B cell (primary cell): Measurements from ENCODE around the gene SFXN1. TPM values are rescaled to one million over a fixed set of nuclear protein-coding genes. Genes with fewer than 3 reads are reported as not detected.

Source experiments
- ATAC-seq: fragments of 200-7000 bp; cut with Tn5 transposase; one replicate; pipeline ENCODE4 v1.10.0; 2021; ENCODE audit warnings: low read depth, mild to moderate bottlenecking, moderate number of reproducible peaks, moderate library complexity
- CTCF ChIA-PET: fragments of 350-600 bp; sonication (Branson Sonifier 250); formaldehyde crosslinking; loops from one replicate; lab custom pipeline; 2021; ENCODE audit warnings: antibody characterized with exemption, inconsistent platforms; lab: Charles Lee
- POLR2A ChIA-PET: fragments of 350-600 bp; sonication (Branson Sonifier 250); formaldehyde crosslinking; loops from one replicate; lab custom pipeline; 2021; ENCODE audit warnings: antibody characterized with exemption; lab: Charles Lee
- DNase-seq: peaks from one replicate; pipeline ENCODE4 v3.0.0; 2013
- H2AFZ ChIP-seq: 2 replicates; pipeline ENCODE4 v1.6.1; 2012; ENCODE audit warnings: mild to moderate bottlenecking, low read depth, low read length; ENCODE audit not compliant: insufficient read depth, poor library complexity, severe bottlenecking
- H3K27ac ChIP-seq, 2 donors: 1 replicate in 1 of 2; 2 replicates in 1 of 2; pipeline ENCODE4 v1.5.1; 2012 to 2013; ENCODE audit warnings: low read length in 2 of 2, mild to moderate bottlenecking in 2 of 2, moderate library complexity in 1 of 2
- H3K27me3 ChIP-seq, 4 experiments: fragments of 200-600 bp in 1 of 4; sonication (generic) in 1 of 4; replicated peaks in 1 of 4; 1 replicate in 2 of 4; 2 replicates in 2 of 4; pipeline versions ENCODE4 v1.6.1 to v1.7.0; 2013 to 2016; ENCODE audit warnings: low read length in 3 of 4, mild to moderate bottlenecking in 2 of 4, mixed read lengths in 1 of 4, moderate library complexity in 1 of 4; ENCODE audit not compliant: insufficient read depth in 4 of 4, control insufficient read depth in 3 of 4; ENCODE audit errors: control extremely low read depth in 1 of 4
- H3K36me3 ChIP-seq, 2 experiments: replicated peaks in 1 of 2; 1 replicate in 1 of 2; 2 replicates in 1 of 2; pipeline versions ENCODE4 v1.6.1 to v1.7.1; 2013; ENCODE audit warnings: low read length in 1 of 2; ENCODE audit not compliant: insufficient read depth in 2 of 2, control insufficient read depth in 1 of 2; ENCODE audit errors: control extremely low read depth in 1 of 2, extremely low read depth in 1 of 2
- H3K4me1 ChIP-seq, 2 donors: fragments of 200-600 bp in 1 of 2; sonication (generic) in 1 of 2; 1 replicate in 1 of 2; 2 replicates in 1 of 2; pipeline versions ENCODE4 v1.5.1 to v1.6.1; 2013 to 2017; ENCODE audit warnings: low read length in 2 of 2; ENCODE audit not compliant: control insufficient read depth in 2 of 2, insufficient read depth in 2 of 2
- H3K4me2 ChIP-seq: replicated peaks from 2 replicates; pipeline ENCODE3; 2012; ENCODE audit warnings: mild to moderate bottlenecking, low read depth, low read length; ENCODE audit not compliant: poor library complexity, severe bottlenecking
- H3K4me3 ChIP-seq, 5 experiments: fragments of 200-600 bp in 1 of 5; sonication (generic) in 1 of 5; 1 replicate in 3 of 5; 2 replicates in 2 of 5; pipeline versions ENCODE4 v1.5.1 to v1.7.0; 2011 to 2016; ENCODE audit warnings: low read length in 4 of 5, mild to moderate bottlenecking in 4 of 5, low read depth in 2 of 5, control low read depth in 1 of 5, moderate library complexity in 1 of 5; ENCODE audit not compliant: insufficient read depth in 1 of 5; ENCODE audit errors: control extremely low read depth in 1 of 5, extremely low read depth in 1 of 5
- H3K79me2 ChIP-seq: fragments of 200-600 bp; sonication (generic); one replicate; pipeline ENCODE4 v1.6.0; 2016; ENCODE audit warnings: low read length; ENCODE audit not compliant: control insufficient read depth, insufficient read depth
- H3K9ac ChIP-seq: fragments of 200-600 bp; sonication (generic); 2 replicates; pipeline ENCODE4 v1.6.1; 2017; ENCODE audit warnings: mild to moderate bottlenecking, low read length, moderate library complexity
- H3K9me3 ChIP-seq, 3 donors: one replicate each; pipeline versions ENCODE4 v1.6.1 to v1.7.1; 2013; ENCODE audit warnings: low read length in 2 of 3; ENCODE audit not compliant: control insufficient read depth in 2 of 3, insufficient read depth in 1 of 3; ENCODE audit errors: control extremely low read depth in 1 of 3
- H4K20me1 ChIP-seq: 2 replicates; pipeline ENCODE4 v1.6.0; 2012; ENCODE audit warnings: mild to moderate bottlenecking, low read length; ENCODE audit not compliant: insufficient read depth, control insufficient read depth, poor library complexity, severe bottlenecking
- H3K27ac Mint-ChIP-seq: one replicate; pipeline ENCODE4 v1.8.0; 2021; ENCODE audit warnings: mixed read lengths
- H3K27me3 Mint-ChIP-seq: one replicate; pipeline ENCODE4 v1.8.0; 2021; ENCODE audit warnings: mixed read lengths
- H3K4me1 Mint-ChIP-seq: one replicate; pipeline ENCODE4 v1.8.0; 2021; ENCODE audit warnings: mixed read lengths
- H3K4me3 Mint-ChIP-seq: one replicate; pipeline ENCODE4 v1.8.0; 2021; ENCODE audit warnings: mixed read lengths
- H3K9me3 Mint-ChIP-seq: one replicate; pipeline ENCODE4 v1.8.0; 2022; ENCODE audit warnings: mixed read lengths; ENCODE audit not compliant: insufficient read depth
- EZH2 ChIP-seq: IDR thresholded peaks from 2 replicates; pipeline ENCODE4 v1.6.1; 2012; ENCODE audit warnings: borderline replicate concordance, low read depth, mild to moderate bottlenecking, moderate library complexity, low read length; ENCODE audit not compliant: insufficient read depth, poor library complexity, severe bottlenecking
- WGBS: methylation state at CpG from one replicate; pipeline ENCODE4 v1.1.5; 2013; ENCODE audit warnings: missing lambda C conversion rate; ENCODE audit not compliant: insufficient coverage; 5-methylcytosine and 5-hydroxymethylcytosine counted together
- intact Hi-C: fragments of 100-400 bp; cut with micrococcal nuclease; formaldehyde crosslinking; loops from one replicate; pipeline ENCODE4 v1.10.0; 2022
- polyA plus RNA-seq: library from polyadenylated mRNA; depleted of rRNA; stranded (reverse); fragments of >200 nt; gene quantifications from 2 replicates; pipeline ENCODE4 v1.2.3, GENCODE V29; 2012
- total RNA-seq, 2 donors: library from RNA; stranded (reverse); fragments of 120-200 nt in 1 of 2; gene quantifications; 1 replicate in 1 of 2; 2 replicates in 1 of 2; pipeline versions ENCODE4 v1.2.3 to v1.2.4, GENCODE V29; 2013 to 2022
- TF ChIP-seq, protein P1 (sequence below): fragments of 200-600 bp; IDR thresholded peaks from one replicate; pipeline ENCODE4 v1.8.0; 2022; ENCODE audit warnings: antibody characterized with exemption, mild to moderate bottlenecking

Gene SFXN1
- total and polyA plus RNA-seq, 2 donors (not counting 1 experiment from before 2014, with no cell fraction given): 16.4 to 30.5 TPM

DNA sequence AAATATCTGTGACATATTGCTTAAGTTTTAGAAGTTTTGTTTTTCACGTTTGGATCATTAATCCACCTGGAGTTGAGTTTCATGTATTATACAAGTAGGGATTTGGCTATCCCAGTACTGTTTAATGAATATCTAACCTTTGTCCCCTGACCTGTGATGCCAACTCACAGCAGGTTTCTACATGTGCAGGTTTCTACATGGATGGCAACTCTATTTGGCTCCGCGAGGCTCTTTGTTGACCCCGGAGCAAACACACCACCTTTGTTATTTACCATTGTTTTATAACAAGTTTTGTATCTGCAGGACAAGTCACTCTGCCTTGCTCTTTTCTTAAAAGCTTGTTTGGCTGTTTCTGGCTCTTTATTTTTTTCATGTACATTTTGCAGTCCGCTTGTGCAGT lies 920 bp upstream of the SFXN1 start:
- peak overlapping the region; percentile 74 for H2AFZ ChIP-seq
- no peak for TF ChIP-seq EZH2
- WGBS: 94% methylated on average over 3 of the region's 5 CpGs
- peak overlapping the region; percentile 77 for H3K4me2 ChIP-seq
- no peak for DNase-seq
- POLR2A ChIA-PET: no interaction called here
- H3K9me3 ChIP-seq: no peaks in the 10 kb centered on the region
- CTCF ChIA-PET: interaction anchor here (3.6 kb wide), 1 partner anchor 13 kb away, joined by 17 read pairs; no protein-coding TSS in a partner anchor
- H3K27me3 ChIP-seq: peaks cover 0 to 1% (median 0%) of the 10 kb centered on the region in 4 experiments
- no peaks in the 10 kb centered on the region for H3K36me3 ChIP-seq
- Mint-ChIP-seq H3K4me3 (peak overlapping the region; percentile 83), H3K4me1 (peaks cover 32% of the 10 kb centered on the region), H3K9me3 (no peaks in the 10 kb centered on the region), H3K27me3 (peaks cover 13% of the 10 kb centered on the region), H3K27ac (no peak overlapping the region)
- peaks cover 40% of the 10 kb centered on the region for H3K79me2 ChIP-seq
- intact Hi-C loops: no loop called here
- no peak for ATAC-seq
- peaks cover 4% of the 10 kb centered on the region for H4K20me1 ChIP-seq
- H3K9ac ChIP-seq: peak overlapping the region; percentile 69
- H3K27ac ChIP-seq: no peak overlapping the region
- no peak overlapping the region for H3K4me3 ChIP-seq
- H3K4me1 ChIP-seq: peaks cover 20 to 23% of the 10 kb centered on the region in 2 donors

DNA sequence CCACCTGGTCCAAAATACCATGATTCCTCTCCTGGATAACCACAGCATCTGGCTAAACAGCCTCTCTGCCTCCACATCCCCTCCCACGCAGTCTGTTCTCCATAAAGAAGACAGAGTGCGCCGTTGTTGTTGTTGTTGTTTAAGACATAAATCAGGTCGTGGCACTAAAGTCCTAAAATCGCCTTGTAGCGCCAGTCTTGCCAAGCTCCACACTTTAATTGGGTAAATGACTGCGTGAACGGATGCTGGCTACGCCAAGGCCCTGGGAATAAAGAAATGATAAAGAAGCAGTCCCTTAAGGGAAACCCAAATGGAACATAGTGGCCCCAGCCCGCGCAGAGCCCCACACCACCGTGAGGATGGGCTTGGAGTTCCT lies 364 bp upstream of the SFXN1 start:
- Histone ChIP-seq H3K4me3 (peak overlapping the region; percentile 28 to 82 (median 62)), H3K27ac (no peak overlapping the region), H3K9ac (peak overlapping the region; percentile 69), H3K79me2 (peaks cover 44% of the 10 kb centered on the region), H3K9me3 (no peaks in the 10 kb centered on the region), H3K27me3 (no peaks in the 10 kb centered on the region), H3K36me3 (no peaks in the 10 kb centered on the region), H2AFZ (peak overlapping the region; percentile 74), H3K4me2 (peak overlapping the region; percentile 77), H4K20me1 (peaks cover 4% of the 10 kb centered on the region), H3K4me1 (peaks cover 20 to 23% of the 10 kb centered on the region in 2 donors)
- ATAC-seq (no peak), DNase-seq (no peak)
- peak overlapping the region; percentile 72 for H3K27ac Mint-ChIP-seq
- POLR2A ChIA-PET: no interaction called here
- intact Hi-C loops: no loop called here
- TF ChIP-seq EZH2: no peak
- TF ChIP-seq, protein P1, sequence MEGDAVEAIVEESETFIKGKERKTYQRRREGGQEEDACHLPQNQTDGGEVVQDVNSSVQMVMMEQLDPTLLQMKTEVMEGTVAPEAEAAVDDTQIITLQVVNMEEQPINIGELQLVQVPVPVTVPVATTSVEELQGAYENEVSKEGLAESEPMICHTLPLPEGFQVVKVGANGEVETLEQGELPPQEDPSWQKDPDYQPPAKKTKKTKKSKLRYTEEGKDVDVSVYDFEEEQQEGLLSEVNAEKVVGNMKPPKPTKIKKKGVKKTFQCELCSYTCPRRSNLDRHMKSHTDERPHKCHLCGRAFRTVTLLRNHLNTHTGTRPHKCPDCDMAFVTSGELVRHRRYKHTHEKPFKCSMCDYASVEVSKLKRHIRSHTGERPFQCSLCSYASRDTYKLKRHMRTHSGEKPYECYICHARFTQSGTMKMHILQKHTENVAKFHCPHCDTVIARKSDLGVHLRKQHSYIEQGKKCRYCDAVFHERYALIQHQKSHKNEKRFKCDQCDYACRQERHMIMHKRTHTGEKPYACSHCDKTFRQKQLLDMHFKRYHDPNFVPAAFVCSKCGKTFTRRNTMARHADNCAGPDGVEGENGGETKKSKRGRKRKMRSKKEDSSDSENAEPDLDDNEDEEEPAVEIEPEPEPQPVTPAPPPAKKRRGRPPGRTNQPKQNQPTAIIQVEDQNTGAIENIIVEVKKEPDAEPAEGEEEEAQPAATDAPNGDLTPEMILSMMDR: no peak
- peak overlapping the region; percentile 83 for H3K4me3 Mint-ChIP-seq
- CTCF ChIA-PET: interaction anchor here (3.6 kb wide), 1 partner anchor 14 kb away, joined by 17 read pairs; no protein-coding TSS in a partner anchor
- no peaks in the 10 kb centered on the region for H3K9me3 Mint-ChIP-seq
- 5% methylated on average over 8 of the region's 12 CpGs for WGBS
- H3K27me3 Mint-ChIP-seq: peaks cover 13% of the 10 kb centered on the region
- H3K4me1 Mint-ChIP-seq: peaks cover 32% of the 10 kb centered on the region
